Measurements from ENCODE around the gene NLRP10.
A peak's percentile ranks its signal among the peaks of the same experiment; 100 is the strongest.
"Not testable (repeated sequence)": the region's sequence is repeated elsewhere in the genome, so short reads cannot be mapped to it uniquely, and the experiment has no call there.

NLRP10 gene

GRCh38 chr11:7965386-7965785 lies at the start of gene NLRP10:
Gene NLRP10 (minus strand): TSS chr11:7965447. CDS start chr11:7963495, 1,952 bp downstream.
- DNase-seq (ENCODE audit: low read depth): no peak

- no peak for DNase-seq (ENCODE audit: low read depth)
Observed at GRCh38 chr11:8013833-8014232, 48.6 kb upstream of the NLRP10 start.

GRCh38 chr11:8011981-8012444 lies 46.8 kb upstream of the NLRP10 start:
- DNase-seq (ENCODE audit: low read depth): no peak

- no peak for DNase-seq (ENCODE audit: low read depth)
Observed at GRCh38 chr11:8011371-8011770, 46.1 kb upstream of the NLRP10 start.

GRCh38 chr11:8009856-8010255 lies 44.6 kb upstream of the NLRP10 start:
- no peak for DNase-seq (ENCODE audit: low read depth)

GRCh38 chr11:8008212-8008611 lies 43.0 kb upstream of the NLRP10 start:
- no peak for DNase-seq (ENCODE audit: low read depth)

GRCh38 chr11:8006349-8006977 lies 41.2 kb upstream of the NLRP10 start:
- DNase-seq (ENCODE audit: low read depth): peak; percentile 30

GRCh38 chr11:8005556-8005955 lies 40.3 kb upstream of the NLRP10 start:
- no peak for DNase-seq (ENCODE audit: low read depth)

GRCh38 chr11:8004008-8004407 lies 38.8 kb upstream of the NLRP10 start:
- no peak for DNase-seq (ENCODE audit: low read depth)

GRCh38 chr11:8003187-8003586 lies 37.9 kb upstream of the NLRP10 start:
- DNase-seq (ENCODE audit: low read depth): no peak

GRCh38 chr11:8002676-8003075 lies 37.4 kb upstream of the NLRP10 start:
- no peak for DNase-seq (ENCODE audit: low read depth)

GRCh38 chr11:8000390-8000789 lies 35.1 kb upstream of the NLRP10 start:
- DNase-seq (ENCODE audit: low read depth): no peak

- DNase-seq (ENCODE audit: low read depth): no peak
Observed at GRCh38 chr11:7999795-8000194, 34.5 kb upstream of the NLRP10 start.

GRCh38 chr11:7994581-7995278 lies 29.5 kb upstream of the NLRP10 start:
- no peak for DNase-seq (ENCODE audit: low read depth)

- DNase-seq (ENCODE audit: low read depth): not testable (repeated sequence)
Observed at GRCh38 chr11:7987560-7987883, 22.3 kb upstream of the NLRP10 start.

GRCh38 chr11:7986768-7987559 lies 21.7 kb upstream of the NLRP10 start, which contains the start of gene EIF3F:
Gene EIF3F (plus strand): TSS chr11:7987337. CDS start chr11:7987353, 16 bp downstream.
- DNase-seq (ENCODE audit: low read depth): peak; percentile 75

- DNase-seq (ENCODE audit: low read depth): no peak
Observed at GRCh38 chr11:7983832-7984590, 18.8 kb upstream of the NLRP10 start.

- DNase-seq (ENCODE audit: low read depth): no peak
Observed at GRCh38 chr11:7982582-7983119, 17.4 kb upstream of the NLRP10 start.

- no peak for DNase-seq (ENCODE audit: low read depth)
Observed at GRCh38 chr11:7981619-7982157, 16.4 kb upstream of the NLRP10 start.

GRCh38 chr11:7977232-7977917 lies 12.1 kb upstream of the NLRP10 start:
- no peak for DNase-seq (ENCODE audit: low read depth)

GRCh38 chr11:7974668-7975067 lies 9.4 kb upstream of the NLRP10 start:
- no peak for DNase-seq (ENCODE audit: low read depth)
